Measurements from ENCODE around the gene COL23A1. TPM values are rescaled to one million over a fixed set of nuclear protein-coding genes. Genes with fewer than 3 reads are reported as not detected.

The COL23A1 gene
- total RNA-seq, 1 experiment from 2014 or later, result not detected

GRCh38 chr5:178357678-178358077, 232.5 kb downstream of the COL23A1 start:
- Histone ChIP-seq H3K9me3 (ENCODE audit: low read depth, low read length, poor library complexity, severe bottlenecking) (no peaks in the 10 kb centered on the region), H3K27me3 (replicated peaks; ENCODE audit: insufficient read depth, low read depth, low read length, poor library complexity) (no peaks in the 10 kb centered on the region), H3K4me3 (ENCODE audit: low read depth, low read length, poor library complexity, severe bottlenecking) (no peak overlapping the region), H3K27ac (ENCODE audit: low read depth, low read length, poor library complexity, severe bottlenecking) (no peak overlapping the region), H3K36me3 (ENCODE audit: insufficient read depth, low read length, poor library complexity, severe bottlenecking) (no peaks in the 10 kb centered on the region), H3K4me1 (ENCODE audit: insufficient read depth, low read length, poor library complexity, severe bottlenecking) (no peaks in the 10 kb centered on the region)
- ChIA-PET POLR2A (ENCODE audit: low non-redundant PET) (no interaction called here), CTCF (no interaction called here)
- BruUV-seq (replicated peaks), result no TSS peak
- TF ChIP-seq CTCF (conservative IDR thresholded peaks at IDR 0.05; ENCODE audit: low read depth, low read length) (no peak), EZH2 (IDR thresholded peaks at IDR 0.05; ENCODE audit: borderline replicate concordance, low read depth, low read length, poor library complexity, severe bottlenecking) (no peak)
- intact Hi-C loops (cut with micrococcal nuclease; ENCODE audit: unreplicated experiment), result no loop called here
- no peak for DNase-seq (ENCODE audit: low spot score)

GRCh38 chr5:178357121-178357521, 233.1 kb downstream of the COL23A1 start:
- Histone ChIP-seq H3K27ac (ENCODE audit: low read depth, low read length, poor library complexity, severe bottlenecking) (no peak overlapping the region), H3K27me3 (replicated peaks; ENCODE audit: insufficient read depth, low read depth, low read length, poor library complexity) (no peaks in the 10 kb centered on the region), H3K36me3 (ENCODE audit: insufficient read depth, low read length, poor library complexity, severe bottlenecking) (no peaks in the 10 kb centered on the region), H3K4me3 (ENCODE audit: low read depth, low read length, poor library complexity, severe bottlenecking) (no peak overlapping the region), H3K9me3 (ENCODE audit: low read depth, low read length, poor library complexity, severe bottlenecking) (no peaks in the 10 kb centered on the region), H3K4me1 (ENCODE audit: insufficient read depth, low read length, poor library complexity, severe bottlenecking) (no peaks in the 10 kb centered on the region)
- ChIA-PET POLR2A (ENCODE audit: low non-redundant PET) (no interaction called here), CTCF (no interaction called here)
- no peak for DNase-seq (ENCODE audit: low spot score)
- TF ChIP-seq EZH2 (IDR thresholded peaks at IDR 0.05; ENCODE audit: borderline replicate concordance, low read depth, low read length, poor library complexity, severe bottlenecking), result no peak
- TF ChIP-seq CTCF (conservative IDR thresholded peaks at IDR 0.05; ENCODE audit: low read depth, low read length), result no peak
- no TSS peak for BruUV-seq (replicated peaks)
- intact Hi-C loops (cut with micrococcal nuclease; ENCODE audit: unreplicated experiment), result no loop called here

- TF ChIP-seq EZH2 (IDR thresholded peaks at IDR 0.05; ENCODE audit: borderline replicate concordance, low read depth, low read length, poor library complexity, severe bottlenecking) (no peak), CTCF (conservative IDR thresholded peaks at IDR 0.05; ENCODE audit: low read depth, low read length) (no peak)
- Histone ChIP-seq H3K4me1 (ENCODE audit: insufficient read depth, low read length, poor library complexity, severe bottlenecking) (no peaks in the 10 kb centered on the region), H3K4me3 (ENCODE audit: low read depth, low read length, poor library complexity, severe bottlenecking) (no peak overlapping the region), H3K27me3 (replicated peaks; ENCODE audit: insufficient read depth, low read depth, low read length, poor library complexity) (no peaks in the 10 kb centered on the region), H3K27ac (ENCODE audit: low read depth, low read length, poor library complexity, severe bottlenecking) (no peak overlapping the region), H3K9me3 (ENCODE audit: low read depth, low read length, poor library complexity, severe bottlenecking) (no peaks in the 10 kb centered on the region), H3K36me3 (ENCODE audit: insufficient read depth, low read length, poor library complexity, severe bottlenecking) (no peaks in the 10 kb centered on the region)
- BruUV-seq (replicated peaks), result no TSS peak
- intact Hi-C loops (cut with micrococcal nuclease; ENCODE audit: unreplicated experiment), result no loop called here
- POLR2A ChIA-PET (ENCODE audit: low non-redundant PET), result no interaction called here
- no peak for DNase-seq (ENCODE audit: low spot score)
- CTCF ChIA-PET, result no interaction called here
Observed at GRCh38 chr5:178356431-178356872, 233.7 kb downstream of the COL23A1 start.
